ENCODE measurements around the gene LAMC1.

DNA sequence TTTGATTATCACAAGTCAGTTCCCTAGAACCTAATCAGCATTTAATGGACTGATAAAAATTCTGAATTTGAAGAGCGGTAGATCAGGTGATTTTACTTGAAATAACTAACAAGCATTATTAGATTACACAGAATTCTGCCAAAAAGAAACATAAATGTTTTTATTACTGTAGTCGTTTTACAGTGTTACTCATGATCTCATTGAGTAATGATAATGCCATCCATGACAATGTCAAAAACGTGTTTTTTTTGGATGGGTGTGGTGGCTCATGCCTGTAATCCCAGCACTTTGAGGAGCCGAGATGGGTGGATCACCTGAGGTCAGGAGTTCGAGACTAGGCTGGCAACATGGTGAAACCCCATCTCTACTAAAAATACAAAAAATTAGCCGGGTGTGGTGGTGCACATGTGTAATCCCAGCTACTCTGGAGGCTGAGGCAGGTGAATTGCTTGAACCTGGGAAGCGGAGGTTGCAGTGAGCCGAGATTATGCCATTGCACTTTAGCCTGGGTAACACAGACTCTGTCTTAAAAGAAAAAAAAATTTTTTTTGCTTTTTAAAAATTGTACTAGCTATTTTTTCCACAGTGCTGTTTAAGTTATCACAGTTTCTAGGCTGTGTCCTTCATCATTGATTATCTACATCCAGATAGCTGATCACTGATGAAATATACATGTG lies 56.6 kb downstream of the LAMC1 start:
- TF ChIP-seq, protein P1, sequence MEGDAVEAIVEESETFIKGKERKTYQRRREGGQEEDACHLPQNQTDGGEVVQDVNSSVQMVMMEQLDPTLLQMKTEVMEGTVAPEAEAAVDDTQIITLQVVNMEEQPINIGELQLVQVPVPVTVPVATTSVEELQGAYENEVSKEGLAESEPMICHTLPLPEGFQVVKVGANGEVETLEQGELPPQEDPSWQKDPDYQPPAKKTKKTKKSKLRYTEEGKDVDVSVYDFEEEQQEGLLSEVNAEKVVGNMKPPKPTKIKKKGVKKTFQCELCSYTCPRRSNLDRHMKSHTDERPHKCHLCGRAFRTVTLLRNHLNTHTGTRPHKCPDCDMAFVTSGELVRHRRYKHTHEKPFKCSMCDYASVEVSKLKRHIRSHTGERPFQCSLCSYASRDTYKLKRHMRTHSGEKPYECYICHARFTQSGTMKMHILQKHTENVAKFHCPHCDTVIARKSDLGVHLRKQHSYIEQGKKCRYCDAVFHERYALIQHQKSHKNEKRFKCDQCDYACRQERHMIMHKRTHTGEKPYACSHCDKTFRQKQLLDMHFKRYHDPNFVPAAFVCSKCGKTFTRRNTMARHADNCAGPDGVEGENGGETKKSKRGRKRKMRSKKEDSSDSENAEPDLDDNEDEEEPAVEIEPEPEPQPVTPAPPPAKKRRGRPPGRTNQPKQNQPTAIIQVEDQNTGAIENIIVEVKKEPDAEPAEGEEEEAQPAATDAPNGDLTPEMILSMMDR (IDR thresholded peaks at IDR 0.05 in 2 of 3, conservative IDR thresholded peaks at IDR 0.05 in 1 of 3; ENCODE audit: borderline replicate concordance in 1 of 3, insufficient read depth in 1 of 3, low read depth in 2 of 3, low read length in 2 of 3), result no peak
- TF ChIP-seq POLR2A (IDR thresholded peaks at IDR 0.05; ENCODE audit: borderline replicate concordance, extremely low read depth, insufficient read depth, insufficient read length), result no peak
- TF ChIP-seq POLR2AphosphoS5 (IDR thresholded peaks at IDR 0.05; ENCODE audit: low read depth, low read length), result no peak
- no peak for TF ChIP-seq ZNF274 (IDR thresholded peaks at IDR 0.05; ENCODE audit: low read depth, low read length)
- TF ChIP-seq EZH2phosphoT487 (IDR thresholded peaks at IDR 0.05; ENCODE audit: borderline replicate concordance), result no peak
- TF ChIP-seq SRF (IDR thresholded peaks at IDR 0.05; ENCODE audit: low read depth), result no peak
- no peak for TF ChIP-seq EGR1 (IDR thresholded peaks at IDR 0.05; ENCODE audit: low read depth)
- TF ChIP-seq YY1 (IDR thresholded peaks at IDR 0.05; ENCODE audit: extremely low read depth, insufficient replicate concordance, low read depth, low read length), result no peak
- no peak for TF ChIP-seq FOSL1 (IDR thresholded peaks at IDR 0.05; ENCODE audit: low read depth)
- TF ChIP-seq, protein P2, sequence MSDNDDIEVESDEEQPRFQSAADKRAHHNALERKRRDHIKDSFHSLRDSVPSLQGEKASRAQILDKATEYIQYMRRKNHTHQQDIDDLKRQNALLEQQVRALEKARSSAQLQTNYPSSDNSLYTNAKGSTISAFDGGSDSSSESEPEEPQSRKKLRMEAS (IDR thresholded peaks at IDR 0.05), result no peak
- TF ChIP-seq, protein P3, sequence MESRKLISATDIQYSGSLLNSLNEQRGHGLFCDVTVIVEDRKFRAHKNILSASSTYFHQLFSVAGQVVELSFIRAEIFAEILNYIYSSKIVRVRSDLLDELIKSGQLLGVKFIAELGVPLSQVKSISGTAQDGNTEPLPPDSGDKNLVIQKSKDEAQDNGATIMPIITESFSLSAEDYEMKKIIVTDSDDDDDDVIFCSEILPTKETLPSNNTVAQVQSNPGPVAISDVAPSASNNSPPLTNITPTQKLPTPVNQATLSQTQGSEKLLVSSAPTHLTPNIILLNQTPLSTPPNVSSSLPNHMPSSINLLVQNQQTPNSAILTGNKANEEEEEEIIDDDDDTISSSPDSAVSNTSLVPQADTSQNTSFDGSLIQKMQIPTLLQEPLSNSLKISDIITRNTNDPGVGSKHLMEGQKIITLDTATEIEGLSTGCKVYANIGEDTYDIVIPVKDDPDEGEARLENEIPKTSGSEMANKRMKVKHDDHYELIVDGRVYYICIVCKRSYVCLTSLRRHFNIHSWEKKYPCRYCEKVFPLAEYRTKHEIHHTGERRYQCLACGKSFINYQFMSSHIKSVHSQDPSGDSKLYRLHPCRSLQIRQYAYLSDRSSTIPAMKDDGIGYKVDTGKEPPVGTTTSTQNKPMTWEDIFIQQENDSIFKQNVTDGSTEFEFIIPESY (IDR thresholded peaks at IDR 0.05; ENCODE audit: extremely low read depth, insufficient replicate concordance, low read length), result no peak
- TF ChIP-seq CBX3 (IDR thresholded peaks at IDR 0.05; ENCODE audit: low read depth), result no peak
- TF ChIP-seq, protein P4, sequence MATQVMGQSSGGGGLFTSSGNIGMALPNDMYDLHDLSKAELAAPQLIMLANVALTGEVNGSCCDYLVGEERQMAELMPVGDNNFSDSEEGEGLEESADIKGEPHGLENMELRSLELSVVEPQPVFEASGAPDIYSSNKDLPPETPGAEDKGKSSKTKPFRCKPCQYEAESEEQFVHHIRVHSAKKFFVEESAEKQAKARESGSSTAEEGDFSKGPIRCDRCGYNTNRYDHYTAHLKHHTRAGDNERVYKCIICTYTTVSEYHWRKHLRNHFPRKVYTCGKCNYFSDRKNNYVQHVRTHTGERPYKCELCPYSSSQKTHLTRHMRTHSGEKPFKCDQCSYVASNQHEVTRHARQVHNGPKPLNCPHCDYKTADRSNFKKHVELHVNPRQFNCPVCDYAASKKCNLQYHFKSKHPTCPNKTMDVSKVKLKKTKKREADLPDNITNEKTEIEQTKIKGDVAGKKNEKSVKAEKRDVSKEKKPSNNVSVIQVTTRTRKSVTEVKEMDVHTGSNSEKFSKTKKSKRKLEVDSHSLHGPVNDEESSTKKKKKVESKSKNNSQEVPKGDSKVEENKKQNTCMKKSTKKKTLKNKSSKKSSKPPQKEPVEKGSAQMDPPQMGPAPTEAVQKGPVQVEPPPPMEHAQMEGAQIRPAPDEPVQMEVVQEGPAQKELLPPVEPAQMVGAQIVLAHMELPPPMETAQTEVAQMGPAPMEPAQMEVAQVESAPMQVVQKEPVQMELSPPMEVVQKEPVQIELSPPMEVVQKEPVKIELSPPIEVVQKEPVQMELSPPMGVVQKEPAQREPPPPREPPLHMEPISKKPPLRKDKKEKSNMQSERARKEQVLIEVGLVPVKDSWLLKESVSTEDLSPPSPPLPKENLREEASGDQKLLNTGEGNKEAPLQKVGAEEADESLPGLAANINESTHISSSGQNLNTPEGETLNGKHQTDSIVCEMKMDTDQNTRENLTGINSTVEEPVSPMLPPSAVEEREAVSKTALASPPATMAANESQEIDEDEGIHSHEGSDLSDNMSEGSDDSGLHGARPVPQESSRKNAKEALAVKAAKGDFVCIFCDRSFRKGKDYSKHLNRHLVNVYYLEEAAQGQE (IDR thresholded peaks at IDR 0.05; ENCODE audit: low read depth), result no peak

Data from HCT116 (cell line).